Activated CD8-positive, alpha-beta T cell treated with anti-CD3 and anti-CD28 coated beads, Interleukin-2, amount 10 ng/mL, durations not matched to agents 7 days and 5 days (primary cell): ENCODE measurements around the gene PDK2. TPM values are rescaled to one million over a fixed set of nuclear protein-coding genes. Genes with fewer than 3 reads are reported as not detected.

Source experiments
- ATAC-seq: fragments of 150-1000 bp; cut with Tn5 transposase; one replicate; pipeline ENCODE4 v1.10.0; 2021; ENCODE audit warnings: moderate library complexity
- CTCF ChIA-PET: fragments of 350-600 bp; sonication (Branson Sonifier 250); formaldehyde crosslinking; loops from one replicate; lab custom pipeline; 2021; ENCODE audit warnings: antibody characterized with exemption; lab: Charles Lee
- POLR2A ChIA-PET: fragments of 350-600 bp; sonication (Branson Sonifier 250); formaldehyde crosslinking; loops from one replicate; lab custom pipeline; 2021; ENCODE audit warnings: antibody characterized with exemption; lab: Charles Lee
- DNase-seq: peaks from one replicate; pipeline ENCODE4 v3.0.0-alpha.2; 2020
- H3K27ac Mint-ChIP-seq: one replicate; pipeline ENCODE4 v1.8.0; 2021; ENCODE audit warnings: mild to moderate bottlenecking, mixed read lengths
- H3K27me3 Mint-ChIP-seq: one replicate; pipeline ENCODE4 v1.8.0; 2021; ENCODE audit warnings: low read depth, mixed read lengths
- H3K36me3 Mint-ChIP-seq: one replicate; pipeline ENCODE4 v1.8.0; 2021; ENCODE audit warnings: low read depth, mixed read lengths
- H3K4me1 Mint-ChIP-seq: one replicate; pipeline ENCODE4 v1.8.0; 2021; ENCODE audit warnings: low read depth, mixed read lengths
- H3K4me3 Mint-ChIP-seq: one replicate; pipeline ENCODE4 v1.8.0; 2021; ENCODE audit warnings: mild to moderate bottlenecking, mixed read lengths
- H3K9me3 Mint-ChIP-seq: one replicate; pipeline ENCODE4 v1.8.0; 2022; ENCODE audit warnings: mixed read lengths; ENCODE audit not compliant: insufficient read depth
- total RNA-seq, 2 experiments: library from RNA; stranded (reverse); gene quantifications; one replicate each; pipeline ENCODE4 v1.2.3, GENCODE V29; 2021

The PDK2 gene
- total RNA-seq, 2 experiments from 2014 or later, result 18.1 to 21.2 TPM

DNA sequence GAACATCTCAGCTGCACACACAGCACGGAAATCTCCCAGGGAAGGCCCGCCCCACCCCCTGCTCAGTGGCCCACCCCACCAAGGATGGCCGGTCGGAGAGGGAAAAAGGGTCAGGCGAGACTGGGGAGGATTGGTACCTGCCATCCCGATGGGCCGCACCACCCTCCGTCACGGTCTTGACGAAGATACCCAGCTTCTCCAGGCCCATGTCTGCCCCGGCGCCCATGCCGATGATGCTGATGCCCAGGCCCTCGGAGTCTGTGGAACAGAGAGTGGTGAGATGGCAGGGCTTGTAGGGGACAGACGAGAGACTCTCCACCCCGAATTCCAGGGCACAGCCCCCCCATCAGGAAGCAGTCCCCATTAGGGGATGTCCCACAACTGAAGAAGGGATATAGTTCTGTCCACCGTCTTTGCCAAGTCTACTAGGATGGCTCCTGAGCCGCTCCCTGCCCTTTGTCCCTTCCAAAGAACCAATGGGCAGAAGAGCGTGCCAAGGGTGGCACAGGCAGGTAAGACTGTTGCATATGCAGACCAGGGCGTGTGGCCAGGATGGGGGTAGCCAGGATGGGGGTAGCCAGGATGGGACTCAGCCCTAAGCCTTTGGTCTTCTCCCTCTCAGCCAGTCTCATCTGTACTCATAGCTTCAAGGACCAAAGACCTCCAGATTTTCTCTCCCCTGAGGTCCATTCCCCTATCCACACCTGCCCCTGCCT lies 48.5 kb downstream of the PDK2 start:
- ChIA-PET CTCF (interaction anchor here (1.2 to 9.7 kb wide), 6 partner anchors 9 to 26 kb away, joined by 3 to 118 read pairs (median 6); no protein-coding TSS in a partner anchor), POLR2A (interaction anchor here (0.9 kb wide), 1 partner anchor 8 kb away, joined by 3 read pairs; no protein-coding TSS in a partner anchor)
- Mint-ChIP-seq H3K27me3 (no peaks in the 10 kb centered on the region), H3K4me1 (peaks cover 85% of the 10 kb centered on the region), H3K36me3 (peaks cover 92% of the 10 kb centered on the region), H3K27ac (peak overlapping the region; percentile 90), H3K4me3 (no peak overlapping the region), H3K9me3 (no peaks in the 10 kb centered on the region)
- no peak for DNase-seq
- no peak for ATAC-seq

DNA sequence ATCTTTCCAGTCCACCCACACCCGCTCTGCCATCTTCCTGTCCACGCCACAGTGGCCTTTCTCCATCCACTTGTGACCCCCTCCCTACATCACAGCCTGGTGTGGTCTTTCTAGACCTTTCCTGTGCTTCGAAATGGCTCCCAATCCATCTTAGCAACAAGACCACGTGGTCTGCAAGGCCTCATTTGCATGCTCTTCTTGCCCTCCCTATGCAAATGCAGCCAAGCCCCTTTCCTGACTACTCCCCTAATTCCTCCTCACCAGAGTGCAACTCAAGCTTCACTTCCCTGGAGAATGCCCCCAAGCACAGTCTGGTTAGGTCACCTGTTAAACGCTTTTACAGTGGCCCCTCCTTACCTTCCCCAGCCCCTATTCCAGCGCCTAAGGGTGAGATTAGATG lies 49.2 kb downstream of the PDK2 start:
- H3K36me3 Mint-ChIP-seq, result peaks cover 87% of the 10 kb centered on the region
- H3K27me3 Mint-ChIP-seq, result no peaks in the 10 kb centered on the region
- DNase-seq, result no peak
- H3K4me1 Mint-ChIP-seq, result peaks cover 81% of the 10 kb centered on the region
- no peaks in the 10 kb centered on the region for H3K9me3 Mint-ChIP-seq
- no peak overlapping the region for H3K4me3 Mint-ChIP-seq
- ChIA-PET CTCF (interaction anchor here (1.4 to 9.7 kb wide), 3 partner anchors 14 to 25 kb away, joined by 3 to 118 read pairs (median 8); no protein-coding TSS in a partner anchor), POLR2A (no interaction called here)
- ATAC-seq, result no peak
- H3K27ac Mint-ChIP-seq, result peak overlapping the region; percentile 81

DNA sequence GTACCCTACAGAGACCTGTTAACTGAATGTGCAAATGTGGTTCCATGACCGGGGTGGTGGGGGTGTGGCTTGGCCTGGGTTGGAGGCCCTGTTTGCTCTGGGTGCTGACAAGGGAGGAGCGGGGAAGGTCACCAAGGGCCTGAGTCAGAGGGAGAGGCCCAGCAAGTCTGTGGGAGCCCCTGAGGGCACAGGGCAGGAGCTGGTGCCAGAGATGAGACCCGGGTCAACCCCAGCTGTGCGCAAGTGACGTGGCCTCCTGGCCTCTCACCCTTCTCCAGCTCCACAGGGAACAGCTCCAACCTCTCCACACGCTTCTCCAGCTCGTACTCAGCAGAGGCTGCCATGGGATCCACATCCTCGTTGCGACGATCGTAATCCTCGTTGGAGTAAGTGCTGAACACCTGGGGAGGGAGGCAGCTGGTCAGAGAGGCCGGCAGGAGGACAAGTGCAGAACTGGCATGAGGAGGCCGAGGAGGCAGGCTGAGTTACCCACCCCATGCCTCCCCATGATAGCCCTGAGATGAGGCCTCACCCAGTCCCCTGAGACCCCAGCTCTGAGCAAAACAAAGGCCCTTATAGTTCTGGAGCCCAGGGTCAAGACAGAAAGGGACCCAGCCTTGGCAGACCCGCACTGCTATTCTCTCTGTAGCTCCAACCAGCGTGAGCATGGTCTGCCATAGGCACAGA lies 49.8 kb downstream of the PDK2 start:
- Mint-ChIP-seq H3K27ac (peak overlapping the region; percentile 81), H3K9me3 (no peaks in the 10 kb centered on the region), H3K36me3 (peaks cover 81% of the 10 kb centered on the region), H3K4me3 (no peak overlapping the region), H3K27me3 (no peaks in the 10 kb centered on the region), H3K4me1 (peaks cover 75% of the 10 kb centered on the region)
- DNase-seq (no peak), ATAC-seq (no peak)
- ChIA-PET CTCF (interaction anchor here (1.4 to 9.7 kb wide), 3 partner anchors 13 to 25 kb away, joined by 3 to 118 read pairs (median 8); no protein-coding TSS in a partner anchor), POLR2A (no interaction called here)

DNA sequence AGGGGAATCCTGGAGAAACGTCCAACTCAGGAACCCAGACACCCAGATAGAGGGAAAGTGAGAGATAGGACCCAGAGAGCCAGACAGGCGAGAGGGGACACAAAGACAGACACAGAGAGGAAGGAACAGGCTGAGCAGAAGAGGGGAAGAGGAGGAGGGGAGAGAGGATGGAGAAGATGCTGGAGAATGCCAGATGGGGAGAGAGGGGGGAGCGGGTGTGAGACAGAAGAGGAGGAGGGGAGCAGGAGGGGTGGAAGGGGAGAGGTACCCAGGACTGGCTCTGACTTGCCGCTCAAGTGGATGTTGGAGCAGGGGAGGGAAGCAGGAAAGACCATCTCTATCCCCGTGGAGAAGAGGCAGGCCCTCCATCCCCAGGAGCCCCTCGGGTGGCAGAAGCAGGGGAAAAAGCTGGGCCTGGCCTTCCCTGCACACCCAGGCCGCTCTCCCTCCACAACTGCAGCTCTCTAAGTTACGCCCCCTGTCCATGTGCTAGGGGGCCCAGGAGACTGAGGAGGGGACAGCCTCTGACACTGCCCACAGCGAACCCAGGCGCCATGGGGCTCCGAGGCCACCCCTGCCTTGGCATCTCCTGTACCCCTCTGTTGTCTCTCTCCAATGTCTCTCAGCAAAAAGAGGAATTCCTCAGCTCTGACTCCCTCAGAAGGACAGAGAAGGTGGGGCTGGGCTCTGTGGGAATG lies 50.5 kb downstream of the PDK2 start:
- peak overlapping the region; percentile 28 for H3K4me3 Mint-ChIP-seq
- CTCF ChIA-PET, result interaction anchor here (2.7 to 9.7 kb wide), 3 partner anchors 12 to 51 kb away, joined by 8 to 118 read pairs (median 12); no protein-coding TSS in a partner anchor
- no peaks in the 10 kb centered on the region for H3K27me3 Mint-ChIP-seq
- DNase-seq (no peak), ATAC-seq (no peak)
- H3K36me3 Mint-ChIP-seq, result peaks cover 74% of the 10 kb centered on the region
- H3K27ac Mint-ChIP-seq, result peak overlapping the region; percentile 69
- peaks cover 68% of the 10 kb centered on the region for H3K4me1 Mint-ChIP-seq
- no peaks in the 10 kb centered on the region for H3K9me3 Mint-ChIP-seq
- POLR2A ChIA-PET, result interaction anchor here (1.4 kb wide), 1 partner anchor 16 kb away, joined by 7 read pairs; no protein-coding TSS in a partner anchor

DNA sequence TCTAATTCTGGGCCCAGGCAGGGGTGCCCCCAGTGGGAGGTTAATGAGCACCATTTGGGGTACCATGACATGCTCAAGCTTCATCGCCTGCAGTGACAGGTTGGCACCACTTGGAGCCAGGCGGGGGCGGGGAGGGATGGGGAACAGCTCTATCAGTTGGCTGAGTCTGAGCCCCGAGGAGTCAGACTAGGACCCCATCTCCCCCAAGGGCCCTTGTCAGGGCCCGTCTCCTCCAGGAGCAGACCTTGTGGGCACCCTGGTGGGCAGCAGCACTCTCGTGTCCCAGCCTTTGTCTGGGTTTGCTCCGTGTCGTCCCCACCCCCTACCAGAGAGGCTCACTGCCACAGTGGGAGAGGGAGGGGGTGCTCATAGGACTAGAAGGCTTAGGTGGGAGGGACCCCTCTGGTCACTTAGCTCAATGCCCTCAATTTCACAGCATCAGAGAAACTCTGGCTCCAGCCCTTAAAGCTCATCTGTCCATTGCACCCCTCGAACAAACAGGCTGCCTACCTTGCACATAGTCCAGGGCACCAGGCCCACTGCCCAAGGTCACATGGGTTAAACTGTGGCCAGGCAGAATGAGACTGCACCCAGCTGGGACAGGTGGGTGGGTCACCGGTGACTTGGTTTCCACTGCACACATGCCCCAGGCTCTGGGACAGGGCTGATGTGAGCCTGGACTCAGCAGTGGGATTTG lies 51.2 kb downstream of the PDK2 start:
- peaks cover 67% of the 10 kb centered on the region for H3K36me3 Mint-ChIP-seq
- DNase-seq (no peak), ATAC-seq (no peak)
- no peaks in the 10 kb centered on the region for H3K27me3 Mint-ChIP-seq
- no peaks in the 10 kb centered on the region for H3K9me3 Mint-ChIP-seq
- peak overlapping the region; percentile 84 for H3K27ac Mint-ChIP-seq
- CTCF ChIA-PET, result interaction anchor here (1.2 to 9.7 kb wide), 6 partner anchors 7 to 52 kb away, joined by 3 to 118 read pairs (median 10); no protein-coding TSS in a partner anchor
- H3K4me1 Mint-ChIP-seq, result peaks cover 61% of the 10 kb centered on the region
- peak overlapping the region; percentile 95 for H3K4me3 Mint-ChIP-seq
- POLR2A ChIA-PET, result interaction anchor here (1.4 kb wide), 1 partner anchor 15 kb away, joined by 7 read pairs; no protein-coding TSS in a partner anchor

DNA sequence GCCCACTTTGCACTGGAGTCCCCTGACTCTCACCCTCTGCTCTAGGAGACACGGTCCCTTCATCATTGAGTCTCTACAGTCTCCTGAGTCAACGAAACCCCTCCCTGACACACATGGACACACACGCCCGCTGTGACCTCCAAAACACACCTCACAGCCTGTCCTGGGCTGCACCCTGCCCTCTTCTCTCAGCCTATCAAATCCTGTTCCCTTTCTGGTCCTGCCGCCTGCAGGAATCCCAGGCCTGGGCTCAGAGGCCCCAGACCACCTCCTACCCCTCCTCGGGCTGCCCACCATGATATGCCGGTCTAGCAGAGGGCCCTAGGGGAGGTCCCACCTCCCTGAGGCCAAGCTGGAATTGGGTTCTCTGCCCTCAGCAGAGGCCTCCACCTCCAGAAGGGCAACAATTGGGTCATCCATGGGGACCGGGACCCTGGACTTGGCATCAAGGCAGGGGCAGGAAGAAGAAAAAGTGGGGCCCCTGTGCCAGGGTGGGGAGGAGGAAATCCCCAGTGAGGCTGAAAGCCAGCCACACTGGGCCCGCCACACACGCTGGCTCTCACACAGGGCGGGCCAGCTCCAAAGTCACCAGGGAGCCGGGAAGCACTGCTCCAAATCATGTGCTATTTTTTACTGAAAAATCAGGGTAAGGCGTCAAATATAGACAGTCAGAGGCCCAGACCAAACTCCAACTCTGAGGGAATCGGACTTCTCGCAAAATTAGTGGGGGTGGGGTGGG lies 51.9 kb downstream of the PDK2 start:
- Mint-ChIP-seq H3K9me3 (no peaks in the 10 kb centered on the region), H3K27ac (peak overlapping the region; percentile 84), H3K4me1 (peaks cover 60% of the 10 kb centered on the region), H3K27me3 (no peaks in the 10 kb centered on the region), H3K36me3 (peaks cover 60% of the 10 kb centered on the region), H3K4me3 (peak overlapping the region; percentile 95)
- ATAC-seq (no peak), DNase-seq (no peak)
- ChIA-PET CTCF (interaction anchor here (1.2 to 9.7 kb wide), 7 partner anchors 8 to 53 kb away, joined by 3 to 118 read pairs (median 8); no protein-coding TSS in a partner anchor), POLR2A (interaction anchor here (1.4 kb wide), 1 partner anchor 15 kb away, joined by 7 read pairs; no protein-coding TSS in a partner anchor)

DNA sequence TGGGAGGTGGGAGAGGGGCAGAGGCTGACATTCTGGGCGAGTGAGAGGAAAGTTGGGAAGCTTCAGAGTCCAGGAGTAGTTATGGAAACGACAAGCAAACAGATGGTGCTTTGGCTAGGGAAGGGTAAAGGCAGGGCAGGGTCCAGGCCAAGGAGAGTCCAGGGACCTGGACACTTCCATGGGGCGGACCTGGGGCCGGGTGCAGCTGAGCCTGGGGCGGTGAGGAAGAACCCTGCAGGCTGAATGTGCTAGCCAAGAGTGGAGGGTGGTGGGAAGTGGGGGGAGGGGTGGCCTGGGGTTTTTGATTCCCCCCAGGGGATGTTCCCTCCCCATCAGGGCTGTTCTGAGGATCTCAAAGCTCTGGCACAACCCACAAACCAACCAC lies 52.7 kb downstream of the PDK2 start:
- CTCF ChIA-PET, result interaction anchor here (1.0 to 9.7 kb wide), 10 partner anchors 8 to 54 kb away, joined by 3 to 118 read pairs (median 6); no protein-coding TSS in a partner anchor
- POLR2A ChIA-PET, result interaction anchor here (0.9 kb wide), 2 partner anchors 13 to 18 kb away, joined by 3 read pairs; partner anchors contain the start of gene SAMD14

DNA sequence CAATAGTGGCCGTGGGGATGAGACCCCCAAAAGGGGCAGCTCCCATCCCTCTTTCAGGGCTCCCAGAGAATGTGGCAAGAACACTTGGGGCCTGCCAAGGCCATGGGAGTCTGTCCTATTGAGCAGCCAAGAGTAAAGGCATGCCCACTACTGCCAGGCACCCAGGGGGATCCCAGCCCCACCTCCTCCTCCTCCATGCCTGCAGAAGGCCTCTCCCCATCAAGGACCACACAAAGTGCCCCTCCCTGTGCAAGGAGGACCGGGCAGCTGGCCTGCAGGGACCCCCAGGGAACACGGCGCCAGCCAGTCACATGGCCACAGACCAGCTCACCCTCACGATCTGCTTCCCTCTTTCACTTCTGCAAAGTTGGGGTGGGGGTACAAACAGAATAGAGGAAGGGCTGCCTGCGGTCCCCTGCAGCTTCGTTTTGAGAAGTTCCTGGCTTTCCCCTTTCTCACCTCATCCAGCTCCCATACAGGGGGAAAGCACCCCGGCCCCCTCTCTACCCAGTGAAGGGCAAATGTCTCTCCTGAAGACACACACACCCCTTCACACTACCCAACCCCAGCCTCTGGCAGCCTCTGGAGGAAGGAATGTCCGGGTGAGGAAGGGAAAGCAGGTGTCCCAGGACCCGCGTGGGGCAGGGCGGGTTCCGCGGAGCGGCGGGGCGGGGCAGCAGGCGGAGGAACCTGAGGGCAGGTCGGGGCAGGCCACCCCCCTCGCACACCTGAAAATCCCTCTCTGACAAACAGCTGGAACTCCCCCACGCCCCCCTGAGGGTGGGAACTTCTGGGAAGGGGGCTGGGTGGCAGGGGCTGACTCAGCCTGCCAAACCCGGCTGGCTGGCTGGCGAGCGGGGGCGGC lies 53.3 kb downstream of the PDK2 start:
- peak overlapping the region; percentile 95 for H3K4me3 Mint-ChIP-seq
- no peaks in the 10 kb centered on the region for H3K9me3 Mint-ChIP-seq
- no peaks in the 10 kb centered on the region for H3K27me3 Mint-ChIP-seq
- peak overlapping the region; percentile 86 for H3K27ac Mint-ChIP-seq
- ChIA-PET POLR2A (interaction anchor here (0.9 kb wide), 2 partner anchors 12 to 18 kb away, joined by 3 read pairs; partner anchors contain the start of gene SAMD14), CTCF (interaction anchor here (1.0 to 9.7 kb wide), 8 partner anchors 9 to 54 kb away, joined by 3 to 118 read pairs (median 8); no protein-coding TSS in a partner anchor)
- DNase-seq, result peak; percentile 56
- peak; percentile 3 for ATAC-seq
- peaks cover 49% of the 10 kb centered on the region for H3K36me3 Mint-ChIP-seq
- H3K4me1 Mint-ChIP-seq, result peaks cover 55% of the 10 kb centered on the region

More for the DNA sequence above, 52.7 kb downstream of the PDK2 start:
- Mint-ChIP-seq H3K4me1 (peaks cover 59% of the 10 kb centered on the region), H3K27ac (peak overlapping the region; percentile 86), H3K36me3 (peaks cover 52% of the 10 kb centered on the region), H3K4me3 (peak overlapping the region; percentile 95), H3K9me3 (no peaks in the 10 kb centered on the region), H3K27me3 (no peaks in the 10 kb centered on the region)
- ATAC-seq (no peak), DNase-seq (no peak)

DNA sequence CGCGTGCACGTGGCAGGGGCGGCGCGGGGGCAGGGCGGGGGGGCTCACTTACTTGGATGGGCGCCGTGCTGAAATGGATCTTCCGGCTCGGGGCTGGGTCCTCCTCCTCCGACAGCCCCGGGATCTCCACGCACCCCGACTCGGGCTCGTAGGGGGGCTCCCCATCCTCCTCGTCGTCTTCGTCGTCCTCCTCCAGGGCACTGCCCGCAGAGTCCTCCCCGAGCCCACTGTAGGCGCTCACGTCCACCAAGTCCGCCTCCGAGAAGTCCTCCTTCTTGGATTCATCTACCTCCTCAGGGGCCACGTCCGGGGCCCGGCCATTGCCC lies 53.9 kb downstream of the PDK2 start:
- Mint-ChIP-seq H3K27ac (peak overlapping the region; percentile 86), H3K36me3 (peaks cover 43% of the 10 kb centered on the region), H3K27me3 (no peaks in the 10 kb centered on the region), H3K4me3 (peak overlapping the region; percentile 95), H3K4me1 (peaks cover 53% of the 10 kb centered on the region), H3K9me3 (no peaks in the 10 kb centered on the region)
- ChIA-PET CTCF (interaction anchor here (1.4 to 9.7 kb wide), 5 partner anchors 9 to 32 kb away, joined by 4 to 118 read pairs (median 8); no protein-coding TSS in a partner anchor), POLR2A (interaction anchor here (1.3 to 4.2 kb wide), 2 partner anchors 8 to 12 kb away, joined by 5 to 43 read pairs; no protein-coding TSS in a partner anchor)
- DNase-seq (no peak), ATAC-seq (no peak)
